Measurements from ENCODE around the gene RBM22.
A peak's percentile ranks its signal among the peaks of the same experiment; 100 is the strongest.

Gene RBM22

DNA sequence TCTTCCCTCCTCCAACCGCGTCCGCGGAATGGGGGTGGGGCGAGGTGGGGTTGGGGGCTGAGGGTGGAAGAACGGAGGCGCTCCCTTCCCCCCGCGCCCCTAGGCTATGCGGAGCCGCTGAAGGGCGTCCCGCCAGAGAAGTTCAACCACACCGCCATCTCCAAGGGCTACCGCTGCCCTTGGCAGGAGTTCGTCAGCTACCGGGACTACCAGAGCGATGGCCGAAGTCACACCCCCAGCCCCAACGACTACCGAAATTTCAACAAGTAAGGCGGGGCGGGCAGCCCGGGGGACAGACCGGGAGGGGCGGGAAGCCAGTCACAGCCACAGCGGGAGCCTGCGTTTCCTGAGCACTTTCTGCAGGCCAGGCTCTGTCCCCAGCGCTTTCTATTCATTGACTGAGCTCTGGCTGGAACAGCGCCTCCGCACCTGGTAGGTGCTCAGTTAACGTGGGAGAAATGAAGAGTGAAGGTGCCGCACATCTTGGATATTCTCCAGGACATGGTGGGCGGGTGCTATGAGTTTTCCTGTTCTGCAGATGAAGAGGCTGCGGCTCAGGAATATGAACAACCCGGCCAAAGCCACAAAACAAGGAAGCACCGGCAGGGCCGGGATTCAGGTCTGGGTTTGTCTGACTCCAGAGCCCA, 28.5 kb downstream of the RBM22 start:
- peak; percentile 49 to 51 for DNase-seq

DNA sequence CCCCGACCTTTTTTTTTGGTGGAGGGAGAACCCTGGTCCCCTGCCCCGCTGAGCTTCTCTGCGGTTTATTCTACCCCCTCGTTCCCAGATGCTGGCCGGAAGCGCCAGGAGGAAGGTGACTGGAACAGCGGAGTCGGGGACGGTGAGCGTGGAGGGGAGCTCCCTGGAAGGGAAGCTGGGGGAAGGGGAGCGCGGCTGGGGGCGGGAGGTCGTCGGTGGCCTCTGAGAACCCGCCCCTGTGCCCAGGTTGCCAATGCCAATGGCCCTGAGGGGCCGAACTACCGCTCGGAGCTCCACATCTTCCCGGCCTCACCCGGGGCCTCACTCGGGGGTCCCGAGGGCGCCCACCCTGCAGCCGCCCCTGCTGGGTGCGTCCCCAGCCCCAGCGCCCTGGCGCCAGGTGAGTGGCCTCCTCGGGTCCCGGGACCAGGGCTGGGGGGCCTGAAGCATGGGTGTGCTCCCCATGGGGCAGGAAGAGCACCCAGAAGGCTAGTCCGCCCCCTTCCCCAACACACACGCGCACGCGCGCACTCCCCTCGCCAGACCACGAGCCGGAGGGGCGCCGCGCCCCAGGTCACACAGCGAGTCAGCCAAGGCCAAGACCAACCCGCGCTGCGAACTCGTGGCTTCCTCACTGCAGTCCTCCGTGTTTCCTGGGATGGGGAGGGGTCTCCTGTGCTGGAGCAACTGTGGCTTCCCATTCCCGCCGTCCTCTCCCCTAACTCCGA, 29.2 kb downstream of the RBM22 start:
- peak in 1 of 2 experiments; percentile 44 for DNase-seq

DNA sequence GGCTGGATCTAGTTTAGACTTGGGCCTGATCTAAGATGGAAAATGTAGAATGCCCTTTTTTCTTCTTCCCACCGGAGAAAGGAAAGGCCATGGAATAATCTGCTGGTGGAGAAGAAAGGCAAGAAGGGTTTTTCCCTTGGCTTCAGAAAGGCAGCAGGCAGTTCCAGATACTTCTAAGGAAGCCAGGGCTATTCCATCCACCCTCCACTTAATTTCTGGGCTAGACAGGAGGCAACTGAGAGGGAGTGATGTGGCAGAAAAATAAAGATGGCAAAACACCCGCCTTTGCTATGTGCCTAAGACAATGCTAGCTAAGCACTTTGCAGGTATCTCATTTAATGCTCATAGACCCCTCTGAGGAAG, 29.9 kb downstream of the RBM22 start:
- DNase-seq: no peak

DNA sequence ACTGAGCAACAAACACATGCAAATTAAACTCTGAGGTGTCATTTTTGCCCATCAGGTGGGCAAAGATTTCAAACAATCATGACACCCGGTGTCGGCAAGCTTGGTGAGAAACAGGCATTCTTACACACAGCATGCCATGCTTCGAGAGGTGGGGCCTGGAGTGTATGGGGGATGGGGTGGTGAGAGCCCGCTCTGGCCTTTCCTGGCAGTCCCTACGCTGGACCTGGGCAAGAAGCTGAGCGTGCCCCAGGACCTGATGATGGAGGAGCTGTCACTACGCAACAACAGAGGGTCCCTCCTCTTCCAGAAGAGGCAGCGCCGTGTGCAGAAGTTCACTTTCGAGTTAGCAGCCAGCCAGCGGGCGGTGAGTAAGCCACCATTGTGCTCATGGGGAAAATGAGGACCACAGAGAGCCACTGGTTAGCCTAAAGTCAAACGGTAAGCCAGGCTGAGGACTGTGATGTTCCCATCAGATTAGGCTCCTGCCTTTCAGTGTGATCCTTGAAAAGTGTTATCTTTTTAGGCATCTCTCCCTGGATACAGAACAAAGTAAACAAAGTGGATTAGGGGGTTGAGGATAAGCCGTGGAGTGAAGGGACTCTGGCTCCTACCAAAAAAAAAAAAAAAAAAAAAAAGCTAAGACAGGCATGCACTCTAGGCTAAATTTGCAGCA, 30.5 kb downstream of the RBM22 start:
- no peak for DNase-seq

DNA sequence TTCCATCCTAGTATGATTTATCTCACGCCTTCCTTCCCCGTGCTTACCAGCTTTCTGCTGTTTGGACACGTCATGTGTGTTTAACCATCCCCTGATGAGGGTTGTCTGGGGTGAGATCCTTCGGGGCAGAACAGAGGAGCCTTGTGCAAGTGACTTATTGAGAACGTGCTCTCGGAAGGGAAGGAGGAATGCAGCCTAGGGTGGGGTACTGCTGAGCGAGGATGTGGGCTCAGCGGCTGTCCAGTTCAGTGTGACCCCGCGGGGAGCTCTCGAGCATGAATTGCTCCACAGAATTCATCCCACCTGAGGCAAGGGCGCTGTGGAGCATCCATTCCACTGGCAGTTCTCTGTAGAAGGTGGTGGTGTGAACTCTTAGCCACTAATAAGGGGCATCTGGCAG, 35.8 kb downstream of the RBM22 start:
- DNase-seq: no peak

DNA sequence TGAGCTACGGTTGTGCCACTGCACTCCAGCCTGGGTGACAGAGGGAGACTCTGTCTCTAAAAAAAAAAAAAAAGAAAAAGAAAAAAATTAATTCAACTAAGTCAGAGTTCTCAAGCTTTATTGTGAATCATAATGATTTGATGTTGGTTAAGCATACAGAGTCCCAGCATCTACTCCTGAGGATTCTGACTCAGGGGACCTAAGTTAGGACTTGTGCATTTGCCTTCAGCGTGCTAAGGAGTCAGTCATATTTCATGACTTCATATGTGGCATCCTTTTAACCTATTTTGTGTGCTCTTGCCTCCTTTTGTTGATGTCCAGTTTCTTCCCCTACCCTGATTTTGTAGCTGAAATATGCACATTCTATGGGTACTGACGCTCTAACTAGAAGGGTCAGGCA, 36.9 kb downstream of the RBM22 start:
- no peak for DNase-seq

DNA sequence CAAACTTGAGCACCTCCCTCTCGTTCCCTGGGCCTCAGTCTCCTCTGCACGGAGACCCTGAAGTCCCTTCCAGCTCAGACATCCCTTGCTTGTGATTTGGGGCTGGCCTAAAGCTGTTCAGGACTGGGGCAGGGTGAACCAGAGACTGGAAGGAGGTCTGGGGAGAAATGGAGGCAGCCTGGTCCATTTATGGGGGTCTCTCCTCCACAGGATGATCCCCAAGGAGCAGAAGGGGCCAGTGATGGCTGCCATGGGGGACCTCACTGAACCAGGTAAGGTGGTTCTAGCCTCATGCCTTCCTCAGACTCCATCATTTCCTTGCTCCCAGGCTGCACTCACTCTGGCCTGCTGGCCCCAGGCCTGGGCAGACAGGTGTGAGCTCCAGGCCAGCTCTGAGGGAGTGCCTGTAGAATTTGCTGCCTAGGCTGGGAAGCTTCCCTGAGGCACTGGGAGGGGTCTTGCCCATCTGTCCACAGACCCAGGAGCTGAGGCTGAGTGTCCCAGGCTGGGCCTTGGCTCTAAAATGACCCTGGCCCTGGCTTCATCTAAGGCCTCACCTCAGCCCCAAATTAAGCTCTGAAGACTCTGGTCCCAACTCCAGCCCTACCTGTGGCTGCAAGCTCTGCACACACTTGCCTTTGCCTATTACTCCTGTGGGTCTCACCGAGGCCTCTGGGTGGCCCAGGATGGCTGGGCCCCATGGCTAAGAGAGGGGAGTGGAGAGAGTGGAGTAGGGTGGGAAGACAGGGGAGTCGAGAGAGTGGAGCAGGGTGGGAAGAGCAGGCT, 37.9 kb downstream of the RBM22 start:
- no peak for DNase-seq

DNA sequence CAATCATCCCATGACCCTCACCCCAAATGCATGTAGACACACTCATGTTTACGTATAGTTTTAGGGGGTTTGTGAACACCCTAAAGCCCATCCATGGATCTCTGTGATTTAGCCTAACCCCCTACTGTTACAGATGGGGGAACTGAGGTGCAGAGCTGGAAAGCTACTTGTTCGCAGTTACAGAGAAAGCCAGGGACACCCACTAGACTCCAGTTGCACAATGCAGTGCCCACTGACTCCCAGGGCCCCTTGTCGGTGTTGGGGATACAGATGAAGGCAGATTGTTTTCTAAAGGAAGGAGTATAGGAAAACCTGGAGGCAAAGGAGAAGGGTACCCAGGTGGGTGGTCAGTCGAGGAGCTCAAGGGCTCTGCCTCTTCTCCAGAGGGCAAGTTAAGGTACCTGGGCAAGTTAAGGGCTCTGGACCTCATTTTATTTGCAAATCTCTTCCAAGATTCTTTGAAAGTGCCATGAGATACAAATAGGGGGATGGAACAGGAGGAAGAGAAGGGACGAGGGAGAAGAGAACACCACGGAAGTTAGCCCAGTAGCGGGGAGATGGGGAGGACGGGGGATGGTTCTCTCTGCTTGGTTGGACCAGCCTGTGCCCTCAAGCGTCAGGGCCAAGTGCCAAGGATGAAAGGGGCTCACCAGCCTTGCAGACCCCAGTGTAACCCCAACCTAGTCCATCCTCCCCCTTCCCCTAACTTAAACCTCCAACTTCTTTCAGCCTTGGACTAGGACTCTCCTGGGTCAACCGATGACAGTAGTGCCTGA, 38.9 kb downstream of the RBM22 start:
- no peak for DNase-seq

DNA sequence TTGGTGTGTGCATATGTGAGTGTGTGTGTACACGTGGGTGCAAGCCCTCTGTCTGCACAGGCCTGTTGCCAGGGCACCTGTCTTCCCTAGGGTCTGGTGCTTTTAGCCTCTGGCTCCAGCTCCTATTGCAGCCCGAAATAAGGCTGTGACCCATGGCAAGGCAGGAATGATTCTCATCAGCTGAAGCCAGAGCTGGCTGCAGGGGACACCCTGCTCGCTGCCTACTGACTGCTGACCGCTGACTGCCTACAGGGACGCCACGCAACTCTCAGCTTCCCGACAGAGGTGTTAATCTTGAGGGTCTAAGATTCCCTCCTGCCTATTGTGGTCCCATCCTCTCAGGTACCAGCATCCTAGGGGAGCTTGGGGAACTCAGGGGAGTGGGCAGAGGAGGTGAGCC, 39.8 kb downstream of the RBM22 start, which contains the start of gene MYOZ3:
MYOZ3 (plus strand) TSS at position 166 of the 400 bp plus-strand sequence. CDS start 1,691 bp downstream, outside the sequence.
- DNase-seq: no peak

DNA sequence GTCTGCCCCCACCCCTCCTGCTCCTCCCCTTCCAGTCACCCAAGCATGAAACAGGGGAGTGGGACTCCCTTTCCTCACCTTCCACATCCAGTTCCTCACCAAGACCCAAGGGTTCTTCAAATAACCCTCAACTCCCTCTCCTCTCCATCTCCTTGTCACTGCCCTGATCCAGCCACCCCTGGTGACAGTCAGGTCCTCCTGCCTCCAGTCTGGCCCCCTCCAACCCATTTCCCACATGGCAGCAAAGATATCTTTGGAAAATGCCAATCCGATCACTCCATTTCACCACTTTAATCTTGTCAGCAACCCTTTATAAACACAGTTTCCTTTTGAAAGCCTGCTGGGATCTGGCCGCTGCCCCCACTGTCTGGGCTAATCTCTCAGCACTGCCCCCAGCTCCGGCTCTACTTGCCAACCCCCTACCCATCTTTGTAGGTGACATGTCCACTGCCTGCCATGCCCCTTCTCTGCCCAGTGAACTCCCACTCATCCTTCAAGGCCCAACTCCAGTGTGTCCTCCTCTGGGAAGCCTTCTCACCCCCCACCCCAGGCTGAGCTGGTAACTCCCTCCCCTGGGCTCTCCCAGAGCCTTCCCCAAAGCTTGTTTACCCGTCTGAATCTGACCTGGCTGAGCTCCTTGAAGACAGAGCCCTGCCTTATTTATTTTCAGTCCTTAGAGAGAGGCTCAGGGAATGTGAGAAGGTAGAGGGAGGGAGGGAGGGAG, 40.6 kb downstream of the RBM22 start:
- DNase-seq: no peak

DNA sequence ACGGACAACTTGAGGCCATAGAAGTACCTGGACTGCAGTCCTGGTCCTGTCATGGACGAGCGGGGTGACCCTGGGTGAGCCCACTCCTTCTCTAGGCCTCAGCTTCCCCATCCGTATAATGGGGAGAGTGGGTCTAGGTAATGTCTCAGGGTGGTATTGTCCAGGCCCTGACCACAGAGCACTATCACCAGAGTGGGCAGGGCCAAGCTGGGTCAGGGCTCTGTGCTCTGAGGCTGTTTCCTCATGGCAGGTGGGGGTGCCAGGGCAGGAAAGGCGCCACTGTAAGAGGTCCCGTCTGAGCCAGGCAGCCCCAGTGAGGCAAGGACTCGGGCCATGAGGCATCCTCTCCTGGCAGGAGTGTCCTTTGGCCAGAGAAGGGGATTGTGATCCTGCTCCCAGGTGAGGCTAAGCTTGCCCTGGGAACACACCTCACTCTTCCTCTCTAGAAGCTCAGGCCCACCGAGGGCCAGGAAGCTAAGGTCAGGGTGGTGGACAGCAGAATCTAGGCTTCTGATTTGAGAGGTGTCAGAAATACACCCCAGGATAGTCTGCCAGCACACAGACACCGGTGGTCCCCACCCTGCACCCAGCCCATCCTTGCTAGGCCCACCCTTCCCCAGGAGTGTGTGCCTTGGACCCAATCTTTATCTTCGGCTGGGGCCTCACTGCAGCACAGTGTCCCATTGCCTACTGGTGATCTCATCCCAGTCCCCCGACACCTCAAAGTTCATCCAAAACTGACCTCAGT, 41.3 kb downstream of the RBM22 start:
- no peak for DNase-seq

DNA sequence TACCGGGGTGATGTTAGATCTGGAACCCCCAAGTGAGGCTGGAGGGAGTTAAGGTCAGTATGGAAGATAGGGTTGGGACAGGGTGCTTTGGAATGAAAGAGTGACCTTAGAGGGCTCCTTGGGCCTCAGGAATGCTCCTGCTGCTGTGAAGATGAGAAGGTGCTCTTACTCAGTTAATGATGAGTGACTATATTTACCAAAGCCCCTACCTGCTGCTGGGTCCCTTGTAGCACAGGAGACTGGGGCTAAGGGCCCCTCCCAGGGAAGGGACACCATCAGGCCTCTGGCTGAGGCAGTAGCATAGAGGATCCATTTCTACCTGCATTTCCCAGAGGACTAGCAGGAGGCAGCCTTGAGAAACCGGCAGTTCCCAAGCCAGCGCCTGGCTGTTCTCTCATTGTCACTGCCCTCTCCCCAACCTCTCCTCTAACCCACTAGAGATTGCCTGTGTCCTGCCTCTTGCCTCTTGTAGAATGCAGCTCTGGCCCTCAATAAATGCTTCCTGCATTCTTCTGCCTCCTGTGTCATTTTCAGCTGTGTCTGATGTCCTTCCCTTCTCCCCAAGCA, 42.1 kb downstream of the RBM22 start:
- DNase-seq: no peak

DNA sequence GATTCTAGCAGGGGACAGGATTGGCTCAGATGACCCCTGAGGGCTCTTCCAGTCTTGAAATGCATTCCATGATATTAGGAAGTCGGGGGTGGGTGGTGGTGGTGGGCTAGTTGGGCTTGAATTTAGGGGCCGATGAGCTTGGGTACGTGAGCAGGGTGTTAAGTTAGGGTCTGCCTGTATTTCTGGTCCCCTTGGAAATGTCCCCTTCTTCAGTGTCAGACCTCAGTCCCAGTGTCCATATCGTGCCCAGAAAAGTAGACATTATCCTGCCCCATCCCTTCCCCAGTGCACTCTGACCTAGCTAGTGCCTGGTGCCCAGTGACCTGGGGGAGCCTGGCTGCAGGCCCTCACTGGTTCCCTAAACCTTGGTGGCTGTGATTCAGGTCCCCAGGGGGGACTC, 42.7 kb downstream of the RBM22 start:
- no peak for DNase-seq

DNA sequence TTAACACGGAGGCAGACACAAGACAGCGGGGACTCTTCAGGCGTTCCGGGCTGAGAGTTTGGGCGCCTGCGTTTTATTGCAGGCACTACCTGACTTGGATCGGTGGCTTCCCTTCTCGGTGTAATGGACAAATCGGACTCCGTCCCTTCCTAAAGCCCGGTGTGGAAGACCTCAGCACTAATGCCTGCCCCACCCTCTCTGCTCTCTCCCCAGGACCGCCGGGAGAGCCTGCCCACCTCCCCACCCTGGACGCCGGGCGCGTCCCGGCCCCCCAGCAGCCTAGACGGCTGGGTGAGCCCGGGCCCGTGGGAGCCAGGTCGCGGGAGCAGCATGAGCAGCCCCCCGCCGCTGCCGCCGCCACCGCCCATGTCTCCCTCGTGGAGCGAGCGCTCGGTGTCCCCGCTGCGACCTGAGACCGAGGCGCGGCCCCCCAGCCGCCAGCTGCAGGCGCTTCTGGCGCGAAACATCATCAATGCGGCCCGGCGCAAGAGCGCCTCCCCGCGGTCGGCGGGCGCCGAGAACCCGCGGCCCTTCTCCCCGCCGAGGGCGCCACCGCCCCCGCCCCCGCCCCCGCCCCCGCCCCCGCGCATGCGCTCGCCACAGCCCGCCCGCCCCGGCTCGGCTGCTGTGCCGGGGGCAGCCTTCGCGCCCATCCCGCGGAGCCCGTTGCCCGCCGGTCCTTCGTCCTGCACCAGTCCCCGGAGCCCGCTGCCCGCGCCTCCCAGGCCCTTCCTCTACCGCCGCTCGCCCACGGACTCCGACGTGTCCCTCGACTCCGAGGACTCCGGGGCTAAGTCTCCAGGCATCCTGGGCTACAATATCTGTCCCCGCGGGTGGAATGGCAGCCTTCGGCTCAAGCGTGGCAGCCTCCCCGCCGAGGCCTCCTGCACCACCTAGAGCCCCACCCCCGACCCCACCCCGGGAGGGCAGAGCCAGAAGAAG, 44.4 kb downstream of the RBM22 start:
- DNase-seq: peak; percentile 76 to 81

DNA sequence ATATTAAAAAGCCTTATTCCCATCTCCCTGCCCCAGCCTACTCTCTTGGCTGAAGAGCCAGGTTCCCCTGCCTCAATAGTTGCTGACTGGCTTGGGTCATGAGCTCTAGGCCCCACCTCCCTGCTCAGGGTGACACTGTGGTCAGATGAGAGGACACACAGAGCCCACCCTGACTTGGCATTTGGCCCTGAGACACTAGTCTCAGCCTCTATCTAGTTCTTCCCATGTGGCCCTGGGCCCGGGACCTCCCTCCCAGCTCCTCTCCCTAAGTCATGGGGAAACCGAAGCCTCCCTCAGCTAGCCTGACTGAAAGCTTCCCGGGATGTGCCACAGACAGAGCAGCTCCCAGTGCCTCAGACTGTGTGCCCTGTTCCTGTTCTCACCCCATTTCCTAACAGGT, 45.6 kb downstream of the RBM22 start:
- DNase-seq: no peak

DNA sequence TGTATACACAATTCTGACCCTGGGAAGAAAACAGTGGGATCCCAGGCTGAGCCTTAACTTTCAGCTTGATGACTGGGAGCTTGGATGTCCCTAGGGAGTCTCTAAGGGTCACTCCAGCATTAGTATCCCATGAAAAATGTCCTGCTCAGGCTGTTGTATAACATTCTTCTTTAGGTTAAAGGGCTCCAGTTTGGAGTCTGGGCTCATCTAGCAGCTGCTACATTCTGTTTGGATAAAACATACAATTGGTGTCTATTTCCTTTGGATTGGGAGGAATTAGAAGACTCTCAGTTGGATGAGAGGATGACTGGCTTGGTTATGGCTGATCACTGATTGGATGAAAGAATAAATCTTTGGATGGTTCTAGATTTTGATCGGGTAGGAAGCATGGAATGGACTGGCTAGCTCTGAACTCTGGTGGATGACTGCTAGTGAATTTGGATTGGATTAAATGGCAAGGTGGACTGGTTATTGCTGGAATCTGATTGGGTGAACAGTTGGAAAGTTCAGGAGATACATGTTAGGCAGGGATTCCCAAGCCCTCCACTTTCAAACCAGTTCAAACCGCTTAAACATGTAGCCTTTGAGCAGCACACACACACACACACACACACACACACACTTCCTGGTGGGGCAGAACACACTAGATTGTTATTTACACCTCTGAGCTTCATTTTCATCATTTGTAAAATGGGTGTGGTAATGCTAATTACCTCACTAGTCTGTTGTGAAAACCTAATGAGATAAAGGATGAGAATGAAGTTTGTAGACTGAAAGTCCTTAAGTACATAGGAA, 46.9 kb downstream of the RBM22 start:
- DNase-seq: no peak

DNA sequence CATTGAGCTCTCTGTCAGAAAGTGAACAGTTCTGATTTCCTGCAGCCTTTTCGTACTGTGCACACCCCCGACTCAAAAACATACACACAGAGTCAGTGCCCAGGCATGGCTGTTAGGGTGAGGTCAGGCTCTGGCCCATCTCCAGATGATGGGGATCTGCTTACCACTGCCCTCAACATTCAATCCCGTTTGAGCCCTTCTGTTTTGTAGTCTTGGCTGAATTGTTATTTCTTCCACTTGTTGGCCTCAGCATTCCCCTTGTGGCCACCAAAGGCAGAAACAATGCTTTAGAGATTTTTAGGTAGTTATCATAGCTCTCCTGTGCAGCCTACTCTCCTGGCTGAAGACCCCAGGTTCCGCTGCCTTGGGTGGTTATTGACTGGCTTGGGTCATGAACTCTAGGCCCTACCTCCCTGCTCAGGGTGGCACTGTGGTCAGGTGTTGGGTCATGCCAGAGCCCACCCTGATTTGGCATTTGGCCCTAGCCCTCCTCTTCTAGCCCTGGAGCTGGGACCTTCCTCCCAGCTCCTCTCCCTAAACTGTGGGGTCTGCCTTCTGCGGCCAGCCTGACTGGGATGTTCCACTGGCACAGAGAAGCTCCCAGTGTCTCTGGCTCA, 47.6 kb downstream of the RBM22 start:
- DNase-seq: no peak

Measured in activated T-cell treated with anti-CD3 and anti-CD28 coated beads, Interleukin-2, amount 50 U/mL, for 48 hours (primary cell).